Neural progenitor cell (in vitro differentiated cells): Measurements from ENCODE around the gene DOCK10.

ENCODE experiments used
- EZH2 ChIP-seq: fragments of 200-600 bp; sonication (generic); IDR thresholded peaks from 2 replicates; pipeline ENCODE4 v1.6.1; 2017; ENCODE audit warnings: antibody characterized with exemption, mild to moderate bottlenecking, moderate library complexity
- EZH2phosphoT487 ChIP-seq: fragments of 200-600 bp; sonication (generic); IDR thresholded peaks from 2 replicates; pipeline ENCODE4 v1.6.1; 2017; ENCODE audit warnings: antibody characterized with exemption
- TF ChIP-seq, protein P1 (sequence below): fragments of 200-600 bp; sonication (generic); IDR thresholded peaks from 2 replicates; pipeline ENCODE4 v1.5.1; 2017; ENCODE audit warnings: antibody characterized with exemption, mild to moderate bottlenecking

DNA sequence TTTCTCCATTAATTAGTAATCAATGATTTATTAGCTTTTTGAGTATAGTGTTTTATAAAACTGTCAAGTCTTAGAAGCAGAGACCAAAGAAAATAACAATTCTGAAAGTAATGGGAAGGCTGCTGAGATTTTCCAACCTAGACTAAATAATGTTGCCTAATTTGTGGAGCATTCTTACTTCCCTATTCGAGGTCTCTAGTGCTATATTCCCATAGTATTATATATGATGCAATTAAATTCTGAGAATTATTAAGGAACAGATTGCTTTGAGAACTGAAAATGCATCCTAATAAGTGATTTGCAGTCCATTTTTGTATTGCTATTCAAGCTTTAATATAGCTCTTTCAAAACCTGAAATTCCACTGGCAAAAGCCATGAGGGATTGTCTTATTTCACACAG lies 27.7 kb upstream of the DOCK10 start:
- TF ChIP-seq, protein P1, sequence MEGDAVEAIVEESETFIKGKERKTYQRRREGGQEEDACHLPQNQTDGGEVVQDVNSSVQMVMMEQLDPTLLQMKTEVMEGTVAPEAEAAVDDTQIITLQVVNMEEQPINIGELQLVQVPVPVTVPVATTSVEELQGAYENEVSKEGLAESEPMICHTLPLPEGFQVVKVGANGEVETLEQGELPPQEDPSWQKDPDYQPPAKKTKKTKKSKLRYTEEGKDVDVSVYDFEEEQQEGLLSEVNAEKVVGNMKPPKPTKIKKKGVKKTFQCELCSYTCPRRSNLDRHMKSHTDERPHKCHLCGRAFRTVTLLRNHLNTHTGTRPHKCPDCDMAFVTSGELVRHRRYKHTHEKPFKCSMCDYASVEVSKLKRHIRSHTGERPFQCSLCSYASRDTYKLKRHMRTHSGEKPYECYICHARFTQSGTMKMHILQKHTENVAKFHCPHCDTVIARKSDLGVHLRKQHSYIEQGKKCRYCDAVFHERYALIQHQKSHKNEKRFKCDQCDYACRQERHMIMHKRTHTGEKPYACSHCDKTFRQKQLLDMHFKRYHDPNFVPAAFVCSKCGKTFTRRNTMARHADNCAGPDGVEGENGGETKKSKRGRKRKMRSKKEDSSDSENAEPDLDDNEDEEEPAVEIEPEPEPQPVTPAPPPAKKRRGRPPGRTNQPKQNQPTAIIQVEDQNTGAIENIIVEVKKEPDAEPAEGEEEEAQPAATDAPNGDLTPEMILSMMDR = no peak
- TF ChIP-seq EZH2phosphoT487 = no peak
- TF ChIP-seq EZH2 = no peak
